Nephron (organoid): ENCODE measurements around the gene E2F3.

ENCODE experiments used
- H3K27ac Mint-ChIP-seq, 3 experiments: 2 replicates each; pipeline ENCODE4 v1.8.0; 2020; ENCODE audit warnings: mixed read lengths in 3 of 3, mild to moderate bottlenecking in 2 of 3, moderate library complexity in 1 of 3
- H3K27me3 Mint-ChIP-seq: 2 replicates; pipeline ENCODE4 v1.8.0; 2021; ENCODE audit warnings: low read depth, mild to moderate bottlenecking, moderate library complexity, mixed read lengths
- H3K36me3 Mint-ChIP-seq: 2 replicates; pipeline ENCODE4 v1.8.0; 2020; ENCODE audit warnings: low read depth, mixed read lengths
- H3K4me1 Mint-ChIP-seq: 2 replicates; pipeline ENCODE4 v1.8.0; 2020; ENCODE audit warnings: mixed read lengths
- H3K4me3 Mint-ChIP-seq, 3 experiments: 2 replicates each; pipeline ENCODE4 v1.8.0; 2020; ENCODE audit warnings: mild to moderate bottlenecking in 3 of 3, mixed read lengths in 3 of 3, moderate library complexity in 2 of 3
- H3K9me3 Mint-ChIP-seq: 2 replicates; pipeline ENCODE4 v1.8.0; 2020; ENCODE audit warnings: mixed read lengths
- CTCF ChIP-seq, 3 experiments: fragments of 200-600 bp; sonication (generic); IDR thresholded peaks; one replicate each; pipeline ENCODE4 v1.5.0; 2021; ENCODE audit warnings: antibody characterized with exemption in 3 of 3; ENCODE audit not compliant: unreplicated experiment in 3 of 3

The E2F3 gene

GRCh38 chr6:20370393-20370792 is 31.3 kb upstream of the E2F3 start:
- no peaks in the 10 kb centered on the region for H3K27me3 Mint-ChIP-seq
- H3K36me3 Mint-ChIP-seq, result no peaks in the 10 kb centered on the region
- H3K27ac Mint-ChIP-seq, result no peak overlapping the region
- H3K9me3 Mint-ChIP-seq, result no peaks in the 10 kb centered on the region
- no peak overlapping the region for H3K4me3 Mint-ChIP-seq
- TF ChIP-seq CTCF (IDR thresholded peaks at IDR 0.05; ENCODE audit: unreplicated experiment in 3 of 3), result no peak
- no peaks in the 10 kb centered on the region for H3K4me1 Mint-ChIP-seq

- Mint-ChIP-seq H3K27me3 (no peaks in the 10 kb centered on the region), H3K27ac (no peak overlapping the region), H3K9me3 (no peaks in the 10 kb centered on the region), H3K4me1 (no peaks in the 10 kb centered on the region), H3K36me3 (no peaks in the 10 kb centered on the region), H3K4me3 (no peak overlapping the region)
- no peak for TF ChIP-seq CTCF (IDR thresholded peaks at IDR 0.05; ENCODE audit: unreplicated experiment in 3 of 3)
Observed at GRCh38 chr6:20370801-20371200, 30.9 kb upstream of the E2F3 start.

- H3K27me3 Mint-ChIP-seq, result no peaks in the 10 kb centered on the region
- H3K27ac Mint-ChIP-seq, result no peak overlapping the region
- no peak overlapping the region for H3K4me3 Mint-ChIP-seq
- H3K4me1 Mint-ChIP-seq, result peaks cover 15% of the 10 kb centered on the region
- H3K9me3 Mint-ChIP-seq, result peaks cover 2% of the 10 kb centered on the region
- TF ChIP-seq CTCF (IDR thresholded peaks at IDR 0.05; ENCODE audit: unreplicated experiment in 3 of 3), result no peak
- no peaks in the 10 kb centered on the region for H3K36me3 Mint-ChIP-seq
Observed at GRCh38 chr6:20375436-20375835, 26.2 kb upstream of the E2F3 start.

- H3K36me3 Mint-ChIP-seq, result no peaks in the 10 kb centered on the region
- peaks cover 5% of the 10 kb centered on the region for H3K9me3 Mint-ChIP-seq
- peak overlapping the region in 1 of 3 experiments; percentile 10 for H3K27ac Mint-ChIP-seq
- no peaks in the 10 kb centered on the region for H3K27me3 Mint-ChIP-seq
- no peak overlapping the region for H3K4me3 Mint-ChIP-seq
- H3K4me1 Mint-ChIP-seq, result peaks cover 15% of the 10 kb centered on the region
- no peak for TF ChIP-seq CTCF (IDR thresholded peaks at IDR 0.05; ENCODE audit: unreplicated experiment in 3 of 3)
Observed at GRCh38 chr6:20377623-20378265, 23.9 kb upstream of the E2F3 start.

- Mint-ChIP-seq H3K9me3 (peaks cover 5% of the 10 kb centered on the region), H3K36me3 (no peaks in the 10 kb centered on the region), H3K27me3 (peaks cover 4% of the 10 kb centered on the region), H3K4me3 (no peak overlapping the region), H3K4me1 (peaks cover 15% of the 10 kb centered on the region), H3K27ac (no peak overlapping the region)
- TF ChIP-seq CTCF (IDR thresholded peaks at IDR 0.05; ENCODE audit: unreplicated experiment in 3 of 3), result no peak
Observed at GRCh38 chr6:20379231-20379630, 22.4 kb upstream of the E2F3 start.

- H3K4me1 Mint-ChIP-seq, result no peaks in the 10 kb centered on the region
- no peak overlapping the region for H3K4me3 Mint-ChIP-seq
- peaks cover 7% of the 10 kb centered on the region for H3K27me3 Mint-ChIP-seq
- TF ChIP-seq CTCF (IDR thresholded peaks at IDR 0.05; ENCODE audit: unreplicated experiment in 3 of 3), result no peak
- H3K9me3 Mint-ChIP-seq, result peaks cover 3% of the 10 kb centered on the region
- no peaks in the 10 kb centered on the region for H3K36me3 Mint-ChIP-seq
- no peak overlapping the region for H3K27ac Mint-ChIP-seq
Observed at GRCh38 chr6:20386218-20386617, 15.5 kb upstream of the E2F3 start.
